HEK293 (cell line): ENCODE data around the gene FIGNL2.

Source experiments
- CTCF ChIA-PET: fragments of 350-600 bp; formaldehyde crosslinking; extraction: SDS; loops from one replicate; lab custom pipeline; 2021; ENCODE audit warnings: antibody characterized with exemption; lab: Yijun Ruan, JAX
- POLR2A ChIA-PET: fragments of 300-600 bp; formaldehyde crosslinking; extraction: SDS; loops from one replicate; lab custom pipeline; 2020; ENCODE audit warnings: antibody characterized with exemption, inconsistent platforms; lab: Yijun Ruan, JAX
- H3K27ac ChIP-seq: fragments of 200-500 bp; sonication (Bioruptor generic); 2 replicates; pipeline ENCODE4 v1.5.1; 2014; ENCODE audit warnings: low read depth, low read length, control low read depth, inconsistent platforms; ENCODE audit errors: extremely low read depth
- H3K36me3 ChIP-seq, 2 experiments: fragments of 200-500 bp in 1 of 2; sonication (Bioruptor generic) in 1 of 2; 1 replicate in 1 of 2; 2 replicates in 1 of 2; pipeline ENCODE4 v1.5.1; 2014 to 2017; ENCODE audit warnings: inconsistent platforms in 2 of 2, low read length in 2 of 2; ENCODE audit not compliant: control insufficient read depth in 2 of 2, insufficient read depth in 1 of 2
- H3K4me1 ChIP-seq: fragments of 200-500 bp; sonication (Bioruptor generic); 2 replicates; pipeline ENCODE4 v1.5.1; 2014; ENCODE audit warnings: mild to moderate bottlenecking, low read length, inconsistent platforms; ENCODE audit not compliant: control insufficient read depth, insufficient read depth
- H3K4me3 ChIP-seq: 2 replicates; pipeline ENCODE4 v1.5.1; 2011; ENCODE audit warnings: low read depth, mild to moderate bottlenecking, control low read depth, low read length, moderate library complexity
- H3K9me3 ChIP-seq: fragments of 200-500 bp; sonication (Bioruptor generic); 2 replicates; pipeline ENCODE4 v1.5.1; 2014; ENCODE audit warnings: low read depth, low read length, inconsistent platforms; ENCODE audit not compliant: control insufficient read depth, insufficient read depth
- BCL11A ChIP-seq: fragments of 450-650 bp; formaldehyde crosslinking; IDR thresholded peaks from 2 replicates; pipeline ENCODE4 v1.5.1; 2016; ENCODE audit warnings: low read depth, missing biosample characterization, missing genetic modification characterization
- GLIS2 ChIP-seq: fragments of 450-650 bp; formaldehyde crosslinking; IDR thresholded peaks from 2 replicates; pipeline ENCODE4 v1.5.1; 2016; ENCODE audit warnings: missing biosample characterization, missing genetic modification characterization
- MZF1 ChIP-seq: fragments of 450-650 bp; formaldehyde crosslinking; IDR thresholded peaks from 2 replicates; pipeline ENCODE4 v1.5.1; 2017; ENCODE audit warnings: missing biosample characterization, missing genetic modification characterization, borderline replicate concordance
- OVOL3 ChIP-seq: fragments of 450-650 bp; formaldehyde crosslinking; IDR thresholded peaks from 2 replicates; pipeline ENCODE4 v1.5.1; 2016; ENCODE audit warnings: missing biosample characterization, missing genetic modification characterization
- SP3 ChIP-seq: fragments of 450-650 bp; formaldehyde crosslinking; IDR thresholded peaks from 2 replicates; pipeline ENCODE4 v1.5.1; 2016; ENCODE audit warnings: missing biosample characterization, missing genetic modification characterization
- ZBTB48 ChIP-seq: fragments of 450-650 bp; formaldehyde crosslinking; IDR thresholded peaks from 2 replicates; pipeline ENCODE4 v1.5.1; 2016; ENCODE audit warnings: missing biosample characterization, missing genetic modification characterization
- ZNF175 ChIP-seq: fragments of 450-650 bp; formaldehyde crosslinking; IDR thresholded peaks from 2 replicates; pipeline ENCODE4 v1.5.1; 2016; ENCODE audit warnings: missing biosample characterization, missing genetic modification characterization
- ZNF24 ChIP-seq: fragments of 450-650 bp; formaldehyde crosslinking; IDR thresholded peaks from 2 replicates; pipeline ENCODE4 v1.5.1; 2016; ENCODE audit warnings: missing biosample characterization, missing genetic modification characterization
- ZNF266 ChIP-seq: fragments of 450-650 bp; formaldehyde crosslinking; IDR thresholded peaks from 2 replicates; pipeline ENCODE4 v1.5.1; 2016; ENCODE audit warnings: missing biosample characterization, missing genetic modification characterization, low read depth
- ZNF37A ChIP-seq: fragments of 450-650 bp; IDR thresholded peaks from 2 replicates; pipeline ENCODE4 v1.5.1; 2018; ENCODE audit warnings: missing biosample characterization, missing genetic modification characterization
- ZNF48 ChIP-seq: fragments of 450-650 bp; formaldehyde crosslinking; IDR thresholded peaks from 2 replicates; pipeline ENCODE4 v1.5.1; 2016; ENCODE audit warnings: missing biosample characterization, missing genetic modification characterization
- ZNF561 ChIP-seq: fragments of 450-650 bp; IDR thresholded peaks from 2 replicates; pipeline ENCODE4 v1.5.1; 2018; ENCODE audit warnings: missing biosample characterization, missing genetic modification characterization, borderline replicate concordance
- ZNF624 ChIP-seq: fragments of 450-650 bp; formaldehyde crosslinking; IDR thresholded peaks from 2 replicates; pipeline ENCODE4 v1.5.1; 2017; ENCODE audit warnings: missing biosample characterization, missing genetic modification characterization
- ZNF626 ChIP-seq: fragments of 450-650 bp; sonication (Bioruptor Pico); formaldehyde crosslinking; IDR thresholded peaks from 2 replicates; pipeline ENCODE4 v1.5.1; 2018; ENCODE audit warnings: missing biosample characterization, missing genetic modification characterization, inconsistent platforms
- ZSCAN30 ChIP-seq: fragments of 450-650 bp; IDR thresholded peaks from 2 replicates; pipeline ENCODE4 v1.5.1; 2018; ENCODE audit warnings: missing biosample characterization, mild to moderate bottlenecking, missing genetic modification characterization, moderate library complexity
- TF ChIP-seq, protein P1 (sequence below): fragments of 450-650 bp; formaldehyde crosslinking; optimal IDR thresholded peaks from 2 replicates; pipeline ENCODE3; 2016; ENCODE audit warnings: missing biosample characterization, mild to moderate bottlenecking, missing genetic modification characterization
- TF ChIP-seq, protein P2 (sequence below): fragments of 450-650 bp; formaldehyde crosslinking; IDR thresholded peaks from 2 replicates; pipeline ENCODE4 v1.5.1; 2016; ENCODE audit warnings: missing biosample characterization, missing genetic modification characterization
- TF ChIP-seq, protein P3 (sequence below): fragments of 450-650 bp; formaldehyde crosslinking; IDR thresholded peaks from 2 replicates; pipeline ENCODE4 v1.5.1; 2016; ENCODE audit warnings: missing biosample characterization, missing genetic modification characterization
- TF ChIP-seq, protein P4 (sequence below): fragments of 450-650 bp; formaldehyde crosslinking; IDR thresholded peaks from 2 replicates; pipeline ENCODE4 v1.5.1; 2016; ENCODE audit warnings: missing biosample characterization, missing genetic modification characterization
- TF ChIP-seq, protein P5 (sequence below): fragments of 450-650 bp; formaldehyde crosslinking; IDR thresholded peaks from 2 replicates; pipeline ENCODE4 v1.5.1; 2016; ENCODE audit warnings: missing biosample characterization, missing genetic modification characterization
- TF ChIP-seq, protein P6 (sequence below): fragments of 450-650 bp; formaldehyde crosslinking; IDR thresholded peaks from 2 replicates; pipeline ENCODE4 v1.5.1; 2016; ENCODE audit warnings: missing biosample characterization, missing genetic modification characterization
- TF ChIP-seq, protein P7 (sequence below): fragments of 450-650 bp; formaldehyde crosslinking; IDR thresholded peaks from 2 replicates; pipeline ENCODE4 v1.5.1; 2016; ENCODE audit warnings: missing biosample characterization, missing genetic modification characterization, borderline replicate concordance

FIGNL2 gene

GRCh38 chr12:51818086-51818485, 30.4 kb downstream of the FIGNL2 start:
- H3K9me3 ChIP-seq = no peaks in the 10 kb centered on the region
- H3K36me3 ChIP-seq = no peaks in the 10 kb centered on the region
- CTCF ChIA-PET = interaction anchor here (3.1 kb wide), 1 partner anchor 57 kb away, joined by 13 read pairs; no protein-coding TSS in a partner anchor
- TF ChIP-seq, protein P1, sequence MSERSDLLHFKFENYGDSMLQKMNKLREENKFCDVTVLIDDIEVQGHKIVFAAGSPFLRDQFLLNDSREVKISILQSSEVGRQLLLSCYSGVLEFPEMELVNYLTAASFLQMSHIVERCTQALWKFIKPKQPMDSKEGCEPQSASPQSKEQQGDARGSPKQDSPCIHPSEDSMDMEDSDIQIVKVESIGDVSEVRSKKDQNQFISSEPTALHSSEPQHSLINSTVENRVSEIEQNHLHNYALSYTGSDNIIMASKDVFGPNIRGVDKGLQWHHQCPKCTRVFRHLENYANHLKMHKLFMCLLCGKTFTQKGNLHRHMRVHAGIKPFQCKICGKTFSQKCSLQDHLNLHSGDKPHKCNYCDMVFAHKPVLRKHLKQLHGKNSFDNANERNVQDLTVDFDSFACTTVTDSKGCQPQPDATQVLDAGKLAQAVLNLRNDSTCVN (tag by site-specific recombination) = no peak
- TF ChIP-seq, protein P2, sequence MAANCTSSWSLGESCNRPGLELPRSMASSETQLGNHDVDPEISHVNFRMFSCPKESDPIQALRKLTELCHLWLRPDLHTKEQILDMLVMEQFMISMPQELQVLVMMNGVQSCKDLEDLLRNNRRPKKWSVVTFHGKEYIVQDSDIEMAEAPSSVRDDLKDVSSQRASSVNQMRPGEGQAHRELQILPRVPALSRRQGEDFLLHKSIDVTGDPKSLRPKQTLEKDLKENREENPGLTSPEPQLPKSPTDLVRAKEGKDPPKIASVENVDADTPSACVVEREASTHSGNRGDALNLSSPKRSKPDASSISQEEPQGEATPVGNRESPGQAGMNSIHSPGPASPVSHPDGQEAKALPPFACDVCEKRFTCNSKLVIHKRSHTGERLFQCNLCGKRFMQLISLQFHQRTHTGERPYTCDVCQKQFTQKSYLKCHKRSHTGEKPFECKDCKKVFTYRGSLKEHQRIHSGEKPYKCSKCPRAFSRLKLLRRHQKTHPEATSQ (tag by site-specific recombination) = no peak
- TF ChIP-seq, protein P3, sequence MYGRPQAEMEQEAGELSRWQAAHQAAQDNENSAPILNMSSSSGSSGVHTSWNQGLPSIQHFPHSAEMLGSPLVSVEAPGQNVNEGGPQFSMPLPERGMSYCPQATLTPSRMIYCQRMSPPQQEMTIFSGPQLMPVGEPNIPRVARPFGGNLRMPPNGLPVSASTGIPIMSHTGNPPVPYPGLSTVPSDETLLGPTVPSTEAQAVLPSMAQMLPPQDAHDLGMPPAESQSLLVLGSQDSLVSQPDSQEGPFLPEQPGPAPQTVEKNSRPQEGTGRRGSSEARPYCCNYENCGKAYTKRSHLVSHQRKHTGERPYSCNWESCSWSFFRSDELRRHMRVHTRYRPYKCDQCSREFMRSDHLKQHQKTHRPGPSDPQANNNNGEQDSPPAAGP = no peak
- TF ChIP-seq BCL11A (tag by site-specific recombination) = no peak
- TF ChIP-seq ZNF626 = no peak
- no peak for TF ChIP-seq SP3 (tag by site-specific recombination)
- TF ChIP-seq, protein P4, sequence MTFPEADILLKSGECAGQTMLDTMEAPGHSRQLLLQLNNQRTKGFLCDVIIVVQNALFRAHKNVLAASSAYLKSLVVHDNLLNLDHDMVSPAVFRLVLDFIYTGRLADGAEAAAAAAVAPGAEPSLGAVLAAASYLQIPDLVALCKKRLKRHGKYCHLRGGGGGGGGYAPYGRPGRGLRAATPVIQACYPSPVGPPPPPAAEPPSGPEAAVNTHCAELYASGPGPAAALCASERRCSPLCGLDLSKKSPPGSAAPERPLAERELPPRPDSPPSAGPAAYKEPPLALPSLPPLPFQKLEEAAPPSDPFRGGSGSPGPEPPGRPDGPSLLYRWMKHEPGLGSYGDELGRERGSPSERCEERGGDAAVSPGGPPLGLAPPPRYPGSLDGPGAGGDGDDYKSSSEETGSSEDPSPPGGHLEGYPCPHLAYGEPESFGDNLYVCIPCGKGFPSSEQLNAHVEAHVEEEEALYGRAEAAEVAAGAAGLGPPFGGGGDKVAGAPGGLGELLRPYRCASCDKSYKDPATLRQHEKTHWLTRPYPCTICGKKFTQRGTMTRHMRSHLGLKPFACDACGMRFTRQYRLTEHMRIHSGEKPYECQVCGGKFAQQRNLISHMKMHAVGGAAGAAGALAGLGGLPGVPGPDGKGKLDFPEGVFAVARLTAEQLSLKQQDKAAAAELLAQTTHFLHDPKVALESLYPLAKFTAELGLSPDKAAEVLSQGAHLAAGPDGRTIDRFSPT (tag by site-specific recombination) = no peak
- TF ChIP-seq, protein P5, sequence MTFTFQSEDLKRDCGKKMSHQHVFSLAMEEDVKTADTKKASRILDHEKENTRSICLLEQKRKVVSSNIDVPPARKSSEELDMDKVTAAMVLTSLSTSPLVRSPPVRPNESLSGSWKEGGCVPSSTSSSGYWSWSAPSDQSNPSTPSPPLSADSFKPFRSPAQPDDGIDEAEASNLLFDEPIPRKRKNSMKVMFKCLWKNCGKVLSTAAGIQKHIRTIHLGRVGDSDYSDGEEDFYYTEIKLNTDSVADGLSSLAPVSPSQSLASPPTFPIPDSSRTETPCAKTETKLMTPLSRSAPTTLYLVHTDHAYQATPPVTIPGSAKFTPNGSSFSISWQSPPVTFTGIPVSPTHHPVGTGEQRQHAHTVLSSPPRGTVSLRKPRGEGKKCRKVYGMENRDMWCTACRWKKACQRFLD (tag by site-specific recombination) = no peak
- TF ChIP-seq, protein P6, sequence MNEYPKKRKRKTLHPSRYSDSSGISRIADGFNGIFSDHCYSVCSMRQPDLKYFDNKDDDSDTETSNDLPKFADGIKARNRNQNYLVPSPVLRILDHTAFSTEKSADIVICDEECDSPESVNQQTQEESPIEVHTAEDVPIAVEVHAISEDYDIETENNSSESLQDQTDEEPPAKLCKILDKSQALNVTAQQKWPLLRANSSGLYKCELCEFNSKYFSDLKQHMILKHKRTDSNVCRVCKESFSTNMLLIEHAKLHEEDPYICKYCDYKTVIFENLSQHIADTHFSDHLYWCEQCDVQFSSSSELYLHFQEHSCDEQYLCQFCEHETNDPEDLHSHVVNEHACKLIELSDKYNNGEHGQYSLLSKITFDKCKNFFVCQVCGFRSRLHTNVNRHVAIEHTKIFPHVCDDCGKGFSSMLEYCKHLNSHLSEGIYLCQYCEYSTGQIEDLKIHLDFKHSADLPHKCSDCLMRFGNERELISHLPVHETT (tag by site-specific recombination) = no peak
- TF ChIP-seq ZNF266 = no peak
- TF ChIP-seq ZBTB48 (tag by site-specific recombination) = no peak
- TF ChIP-seq, all 188 proteins: peak for 0
- Histone ChIP-seq H3K4me3 (no peak overlapping the region), H3K27ac (no peak overlapping the region), H3K4me1 (no peaks in the 10 kb centered on the region)
- POLR2A ChIA-PET = no interaction called here

DNA sequence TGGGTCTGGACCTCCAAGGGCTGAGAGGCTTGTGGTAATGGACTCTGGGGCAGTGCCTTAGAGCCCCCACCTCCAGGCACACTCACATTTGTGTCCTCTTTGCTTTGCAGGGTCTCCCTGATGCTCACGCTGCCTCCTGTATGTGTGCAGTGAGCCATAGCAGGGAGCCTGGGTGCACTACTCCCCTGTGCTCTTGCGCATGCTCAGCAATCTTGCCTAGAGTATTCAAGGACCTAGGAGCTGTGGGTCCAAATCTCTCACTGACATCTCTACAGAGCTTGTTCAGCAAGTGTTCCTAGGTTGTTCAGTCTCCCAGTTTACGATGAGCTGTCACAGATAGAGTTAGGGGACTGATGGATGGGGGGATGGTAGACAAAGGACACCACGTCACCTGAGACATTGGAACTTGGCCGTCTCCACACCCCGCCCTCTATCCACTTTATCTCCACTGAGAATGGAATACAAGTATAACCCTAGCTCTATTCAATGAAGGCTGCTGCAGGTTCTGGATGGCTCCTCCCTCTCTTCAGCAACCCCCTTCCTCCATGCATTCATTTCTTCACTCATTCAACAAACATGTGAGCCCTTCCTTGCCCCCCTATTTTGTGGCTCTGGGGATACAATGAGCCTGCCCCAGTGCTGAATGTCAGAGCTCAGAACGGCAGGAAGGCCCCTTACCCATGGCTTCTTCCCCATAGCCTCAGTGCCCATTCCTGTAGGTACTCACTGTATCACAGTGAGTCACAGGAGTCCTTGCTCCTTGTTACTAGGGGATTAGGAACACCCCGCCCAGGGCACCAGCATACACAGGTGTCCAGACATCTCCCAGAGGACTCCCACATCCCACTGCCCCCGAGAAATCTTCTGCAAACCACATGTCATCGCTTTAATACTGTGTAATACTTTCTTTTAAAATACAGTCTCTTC, 31.2 kb downstream of the FIGNL2 start:
- ChIA-PET CTCF (interaction anchor here (0.6 to 3.1 kb wide), 3 partner anchors 43 to 154 kb away, joined by 3 to 13 read pairs (median 3); no protein-coding TSS in a partner anchor), POLR2A (no interaction called here)
- Histone ChIP-seq H3K9me3 (no peaks in the 10 kb centered on the region), H3K36me3 (no peaks in the 10 kb centered on the region), H3K4me1 (no peaks in the 10 kb centered on the region), H3K4me3 (no peak overlapping the region), H3K27ac (no peak overlapping the region)
- TF ChIP-seq ZNF175 = no peak
- TF ChIP-seq ZNF37A (tag by site-specific recombination) = no peak
- no peak for TF ChIP-seq OVOL3 (tag by site-specific recombination)
- TF ChIP-seq ZNF24 (tag by site-specific recombination) = no peak
- TF ChIP-seq ZNF624 (tag by site-specific recombination) = no peak
- TF ChIP-seq ZSCAN30 (tag by site-specific recombination) = no peak
- no peak for TF ChIP-seq ZNF561 (tag by site-specific recombination)
- TF ChIP-seq MZF1 (tag by site-specific recombination) = no peak
- TF ChIP-seq, protein P7, sequence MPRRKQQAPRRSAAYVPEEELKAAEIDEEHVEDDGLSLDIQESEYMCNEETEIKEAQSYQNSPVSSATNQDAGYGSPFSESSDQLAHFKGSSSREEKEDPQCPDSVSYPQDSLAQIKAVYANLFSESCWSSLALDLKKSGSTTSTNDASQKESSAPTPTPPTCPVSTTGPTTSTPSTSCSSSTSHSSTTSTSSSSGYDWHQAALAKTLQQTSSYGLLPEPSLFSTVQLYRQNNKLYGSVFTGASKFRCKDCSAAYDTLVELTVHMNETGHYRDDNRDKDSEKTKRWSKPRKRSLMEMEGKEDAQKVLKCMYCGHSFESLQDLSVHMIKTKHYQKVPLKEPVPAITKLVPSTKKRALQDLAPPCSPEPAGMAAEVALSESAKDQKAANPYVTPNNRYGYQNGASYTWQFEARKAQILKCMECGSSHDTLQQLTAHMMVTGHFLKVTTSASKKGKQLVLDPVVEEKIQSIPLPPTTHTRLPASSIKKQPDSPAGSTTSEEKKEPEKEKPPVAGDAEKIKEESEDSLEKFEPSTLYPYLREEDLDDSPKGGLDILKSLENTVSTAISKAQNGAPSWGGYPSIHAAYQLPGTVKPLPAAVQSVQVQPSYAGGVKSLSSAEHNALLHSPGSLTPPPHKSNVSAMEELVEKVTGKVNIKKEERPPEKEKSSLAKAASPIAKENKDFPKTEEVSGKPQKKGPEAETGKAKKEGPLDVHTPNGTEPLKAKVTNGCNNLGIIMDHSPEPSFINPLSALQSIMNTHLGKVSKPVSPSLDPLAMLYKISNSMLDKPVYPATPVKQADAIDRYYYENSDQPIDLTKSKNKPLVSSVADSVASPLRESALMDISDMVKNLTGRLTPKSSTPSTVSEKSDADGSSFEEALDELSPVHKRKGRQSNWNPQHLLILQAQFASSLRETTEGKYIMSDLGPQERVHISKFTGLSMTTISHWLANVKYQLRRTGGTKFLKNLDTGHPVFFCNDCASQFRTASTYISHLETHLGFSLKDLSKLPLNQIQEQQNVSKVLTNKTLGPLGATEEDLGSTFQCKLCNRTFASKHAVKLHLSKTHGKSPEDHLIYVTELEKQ = no peak
- TF ChIP-seq GLIS2 (tag by site-specific recombination) = no peak
- no peak for TF ChIP-seq ZNF48 (tag by site-specific recombination)
